ENCODE results near the gene TBC1D9B.

GRCh38 chr5:179885491-179886090 is 22.1 kb downstream of the TBC1D9B start:
- TF ChIP-seq CTCF (conservative IDR thresholded peaks at IDR 0.05) (no peak), ZFX (IDR thresholded peaks at IDR 0.05) (no peak)

Measured in C4-2B (cell line).